HEK293 (cell line): ENCODE data around the gene HAND2.
A peak's percentile ranks its signal among the peaks of the same experiment; 100 is the strongest.

Experiments used
- CTCF ChIA-PET: fragments of 350-600 bp; formaldehyde crosslinking; extraction: SDS; loops from one replicate; lab custom pipeline; 2021; ENCODE audit warnings: antibody characterized with exemption; lab: Yijun Ruan, JAX
- POLR2A ChIA-PET: fragments of 300-600 bp; formaldehyde crosslinking; extraction: SDS; loops from one replicate; lab custom pipeline; 2020; ENCODE audit warnings: antibody characterized with exemption, inconsistent platforms; lab: Yijun Ruan, JAX
- H3K27ac ChIP-seq: fragments of 200-500 bp; sonication (Bioruptor generic); 2 replicates; pipeline ENCODE4 v1.5.1; 2014; ENCODE audit warnings: low read depth, low read length, control low read depth, inconsistent platforms; ENCODE audit errors: extremely low read depth
- H3K36me3 ChIP-seq, 2 experiments: fragments of 200-500 bp in 1 of 2; sonication (Bioruptor generic) in 1 of 2; 1 replicate in 1 of 2; 2 replicates in 1 of 2; pipeline ENCODE4 v1.5.1; 2014 to 2017; ENCODE audit warnings: inconsistent platforms in 2 of 2, low read length in 2 of 2; ENCODE audit not compliant: control insufficient read depth in 2 of 2, insufficient read depth in 1 of 2
- H3K4me1 ChIP-seq: fragments of 200-500 bp; sonication (Bioruptor generic); 2 replicates; pipeline ENCODE4 v1.5.1; 2014; ENCODE audit warnings: mild to moderate bottlenecking, low read length, inconsistent platforms; ENCODE audit not compliant: control insufficient read depth, insufficient read depth
- H3K4me3 ChIP-seq: 2 replicates; pipeline ENCODE4 v1.5.1; 2011; ENCODE audit warnings: low read depth, mild to moderate bottlenecking, control low read depth, low read length, moderate library complexity
- H3K9me3 ChIP-seq: fragments of 200-500 bp; sonication (Bioruptor generic); 2 replicates; pipeline ENCODE4 v1.5.1; 2014; ENCODE audit warnings: low read depth, low read length, inconsistent platforms; ENCODE audit not compliant: control insufficient read depth, insufficient read depth
- GLIS1 ChIP-seq: fragments of 450-650 bp; formaldehyde crosslinking; IDR thresholded peaks from 2 replicates; pipeline ENCODE4 v1.5.1; 2016; ENCODE audit warnings: missing biosample characterization, missing genetic modification characterization
- SCRT1 ChIP-seq: fragments of 450-650 bp; formaldehyde crosslinking; IDR thresholded peaks from 2 replicates; pipeline ENCODE4 v1.5.1; 2016; ENCODE audit warnings: missing biosample characterization, missing genetic modification characterization, borderline replicate concordance
- SCRT2 ChIP-seq: fragments of 450-650 bp; formaldehyde crosslinking; IDR thresholded peaks from 2 replicates; pipeline ENCODE4 v1.5.1; 2016; ENCODE audit warnings: missing biosample characterization, missing genetic modification characterization
- SP7 ChIP-seq: fragments of 450-650 bp; formaldehyde crosslinking; IDR thresholded peaks from 2 replicates; pipeline ENCODE4 v1.5.1; 2016; ENCODE audit warnings: missing biosample characterization, missing genetic modification characterization
- ZNF544 ChIP-seq: fragments of 450-650 bp; formaldehyde crosslinking; IDR thresholded peaks from 2 replicates; pipeline ENCODE4 v1.5.0; 2017; ENCODE audit warnings: missing biosample characterization, missing genetic modification characterization
- ZNF571 ChIP-seq: fragments of 450-650 bp; formaldehyde crosslinking; IDR thresholded peaks from 2 replicates; pipeline ENCODE4 v1.5.0; 2017; ENCODE audit warnings: missing biosample characterization, missing genetic modification characterization
- ZNF610 ChIP-seq: fragments of 450-650 bp; formaldehyde crosslinking; IDR thresholded peaks from 2 replicates; pipeline ENCODE4 v1.5.1; 2016; ENCODE audit warnings: missing biosample characterization, missing genetic modification characterization, borderline replicate concordance
- ZNF623 ChIP-seq: fragments of 450-650 bp; formaldehyde crosslinking; IDR thresholded peaks from 2 replicates; pipeline ENCODE4 v1.5.1; 2016; ENCODE audit warnings: missing biosample characterization, missing genetic modification characterization
- ZNF670 ChIP-seq: fragments of 450-650 bp; formaldehyde crosslinking; IDR thresholded peaks from 2 replicates; pipeline ENCODE4 v1.5.1; 2016; ENCODE audit warnings: missing biosample characterization, missing genetic modification characterization, low read depth
- ZNF707 ChIP-seq: fragments of 450-650 bp; formaldehyde crosslinking; IDR thresholded peaks from 2 replicates; pipeline ENCODE4 v1.5.1; 2016; ENCODE audit warnings: missing biosample characterization, missing genetic modification characterization
- ZSCAN23 ChIP-seq: fragments of 450-650 bp; formaldehyde crosslinking; IDR thresholded peaks from 2 replicates; pipeline ENCODE4 v1.5.1; 2016; ENCODE audit warnings: missing biosample characterization, missing genetic modification characterization
- TF ChIP-seq, protein P1 (sequence below): fragments of 450-650 bp; formaldehyde crosslinking; IDR thresholded peaks from 2 replicates; pipeline ENCODE4 v1.5.1; 2016; ENCODE audit warnings: missing biosample characterization, missing genetic modification characterization
- TF ChIP-seq, protein P2 (sequence below): fragments of 450-650 bp; formaldehyde crosslinking; IDR thresholded peaks from 2 replicates; pipeline ENCODE4 v1.5.1; 2016; ENCODE audit warnings: missing biosample characterization, missing genetic modification characterization, borderline replicate concordance
- TF ChIP-seq, protein P3 (sequence below): fragments of 450-650 bp; formaldehyde crosslinking; IDR thresholded peaks from 2 replicates; pipeline ENCODE4 v1.5.1; 2016; ENCODE audit warnings: missing biosample characterization, missing genetic modification characterization
- TF ChIP-seq, protein P4 (sequence below): fragments of 450-650 bp; formaldehyde crosslinking; IDR thresholded peaks from 2 replicates; pipeline ENCODE4 v1.5.1; 2016; ENCODE audit warnings: missing biosample characterization, missing genetic modification characterization

The HAND2 gene

DNA sequence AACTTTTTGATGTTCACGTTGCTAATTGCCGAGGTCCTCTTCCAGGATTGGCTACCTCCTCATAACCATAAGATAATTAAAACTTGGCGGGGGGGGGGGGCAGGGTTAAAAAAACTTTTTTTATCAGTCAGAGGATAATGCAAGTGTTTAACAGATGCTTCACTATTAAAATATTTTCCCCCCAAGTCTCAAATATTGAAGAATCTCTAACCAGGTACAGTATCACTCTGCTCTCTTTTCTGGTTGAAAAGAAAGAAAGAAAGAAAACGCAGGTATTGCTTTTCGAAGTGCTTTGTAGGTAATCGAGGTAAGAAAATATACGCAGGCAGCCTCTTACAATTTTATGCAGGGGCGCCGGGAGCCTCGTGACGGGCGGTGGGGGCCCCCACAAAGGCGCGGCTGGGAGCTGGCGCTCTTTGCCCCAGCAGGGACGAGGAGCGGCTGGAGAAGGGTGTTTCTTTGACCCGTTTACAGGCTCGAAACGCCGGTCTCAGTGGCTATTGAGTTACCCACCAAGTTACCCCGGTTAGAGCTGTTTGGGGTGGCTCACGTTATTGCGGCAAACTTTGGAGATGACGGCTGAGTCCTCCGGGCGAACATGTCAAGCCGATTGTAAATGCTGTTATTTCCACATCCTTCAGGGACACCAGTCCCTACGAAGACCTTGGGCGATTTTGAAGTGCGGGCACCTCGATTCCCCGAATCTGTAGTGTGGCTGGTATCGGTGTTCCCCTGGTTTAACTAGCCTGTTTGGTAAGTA, 477 bp upstream of the HAND2 start:
- H3K36me3 ChIP-seq, result peaks cover 0 to 11% of the 10 kb centered on the region in 2 experiments; a peak in 1 of 3 replicates
- POLR2A ChIA-PET, result interaction anchor here (0.6 to 1.3 kb wide), 8 partner anchors 10 to 1096 kb away, joined by 3 to 8 read pairs (median 6); partner anchors contain the start of gene HMGB2
- TF ChIP-seq, protein P1, sequence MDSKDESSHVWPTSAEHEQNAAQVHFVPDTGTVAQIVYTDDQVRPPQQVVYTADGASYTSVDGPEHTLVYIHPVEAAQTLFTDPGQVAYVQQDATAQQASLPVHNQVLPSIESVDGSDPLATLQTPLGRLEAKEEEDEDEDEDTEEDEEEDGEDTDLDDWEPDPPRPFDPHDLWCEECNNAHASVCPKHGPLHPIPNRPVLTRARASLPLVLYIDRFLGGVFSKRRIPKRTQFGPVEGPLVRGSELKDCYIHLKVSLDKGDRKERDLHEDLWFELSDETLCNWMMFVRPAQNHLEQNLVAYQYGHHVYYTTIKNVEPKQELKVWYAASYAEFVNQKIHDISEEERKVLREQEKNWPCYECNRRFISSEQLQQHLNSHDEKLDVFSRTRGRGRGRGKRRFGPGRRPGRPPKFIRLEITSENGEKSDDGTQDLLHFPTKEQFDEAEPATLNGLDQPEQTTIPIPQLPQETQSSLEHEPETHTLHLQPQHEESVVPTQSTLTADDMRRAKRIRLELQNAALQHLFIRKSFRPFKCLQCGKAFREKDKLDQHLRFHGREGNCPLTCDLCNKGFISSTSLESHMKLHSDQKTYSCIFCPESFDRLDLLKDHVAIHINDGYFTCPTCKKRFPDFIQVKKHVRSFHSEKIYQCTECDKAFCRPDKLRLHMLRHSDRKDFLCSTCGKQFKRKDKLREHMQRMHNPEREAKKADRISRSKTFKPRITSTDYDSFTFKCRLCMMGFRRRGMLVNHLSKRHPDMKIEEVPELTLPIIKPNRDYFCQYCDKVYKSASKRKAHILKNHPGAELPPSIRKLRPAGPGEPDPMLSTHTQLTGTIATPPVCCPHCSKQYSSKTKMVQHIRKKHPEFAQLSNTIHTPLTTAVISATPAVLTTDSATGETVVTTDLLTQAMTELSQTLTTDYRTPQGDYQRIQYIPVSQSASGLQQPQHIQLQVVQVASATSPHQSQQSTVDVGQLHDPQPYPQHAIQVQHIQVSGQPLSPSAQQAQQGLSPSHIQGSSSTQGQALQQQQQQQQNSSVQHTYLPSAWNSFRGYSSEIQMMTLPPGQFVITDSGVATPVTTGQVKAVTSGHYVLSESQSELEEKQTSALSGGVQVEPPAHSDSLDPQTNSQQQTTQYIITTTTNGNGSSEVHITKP, result no peak
- 0 out of 2 replicates have a peak, but pooled peaks have one; percentile 8 for TF ChIP-seq GLIS1 (tag by site-specific recombination)
- TF ChIP-seq, all 188 proteins: peak for 1
- Histone ChIP-seq H3K9me3 (no peaks in the 10 kb centered on the region), H3K4me3 (peak overlapping the region; percentile 47), H3K4me1 (peaks cover 3% of the 10 kb centered on the region; the same call in 1 of the 2 replicates), H3K27ac (no peak overlapping the region; the same call in 1 of the 2 replicates)
- CTCF ChIA-PET, result interaction anchor here (0.7 to 1.8 kb wide), 3 partner anchors 36 to 297 kb away, joined by 3 to 7 read pairs (median 3); no protein-coding TSS in a partner anchor

DNA sequence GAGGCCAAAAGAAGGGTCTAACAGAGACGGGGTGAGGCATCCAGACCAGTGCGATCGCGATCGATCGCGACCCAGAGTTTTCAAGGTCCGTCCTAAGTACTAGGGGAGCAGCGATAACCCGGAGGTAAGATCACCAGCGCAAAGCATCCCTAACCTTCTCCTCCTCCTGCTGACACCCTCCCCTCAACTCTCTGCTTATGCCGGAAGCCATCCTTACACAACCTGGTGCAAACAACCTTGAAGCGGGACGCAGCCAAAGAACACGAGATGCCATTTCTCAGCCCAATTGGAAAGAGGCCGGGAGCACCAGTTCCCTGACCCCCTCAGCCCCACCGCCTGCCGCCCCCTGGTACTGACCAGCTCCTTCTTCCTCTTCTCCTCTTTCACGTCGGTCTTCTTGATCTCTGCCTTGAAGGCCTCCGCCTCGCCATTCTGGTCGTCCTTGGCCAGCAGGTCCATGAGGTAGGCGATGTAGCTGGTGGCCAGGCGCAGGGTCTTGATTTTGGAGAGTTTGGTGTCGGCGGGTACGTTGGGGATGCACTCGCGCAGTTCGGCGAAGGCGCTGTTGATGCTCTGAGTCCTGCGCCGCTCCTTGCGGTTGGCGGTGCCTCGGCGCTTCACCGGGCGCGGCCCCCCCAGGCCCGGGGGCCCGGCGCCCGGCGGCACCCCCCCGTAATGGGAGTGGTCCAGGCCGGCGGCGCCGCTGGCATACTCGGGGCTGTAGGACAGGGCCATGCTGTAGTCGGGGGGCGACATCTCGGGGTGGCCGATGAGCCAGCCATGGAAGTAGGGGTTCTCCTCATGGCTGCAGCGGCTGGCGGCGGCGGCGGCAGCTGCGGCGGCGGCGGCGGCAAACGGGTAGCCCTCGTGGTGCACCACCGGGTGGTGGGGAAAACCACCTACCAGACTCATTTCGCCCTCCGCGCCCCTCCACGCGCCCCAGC, 1.4 kb downstream of the HAND2 start:
- ChIA-PET POLR2A (no interaction called here), CTCF (no interaction called here)
- H3K27ac ChIP-seq, result no peak overlapping the region; the same call in 1 of the 2 replicates
- H3K4me3 ChIP-seq, result peak overlapping the region; percentile 9; the same call in 1 of the 2 replicates
- H3K9me3 ChIP-seq, result no peaks in the 10 kb centered on the region
- peaks cover 3% of the 10 kb centered on the region; the same call in 1 of the 2 replicates for H3K4me1 ChIP-seq
- H3K36me3 ChIP-seq, result peaks cover 0 to 14% of the 10 kb centered on the region in 2 experiments; a peak in 1 of 3 replicates
- TF ChIP-seq, protein P2, sequence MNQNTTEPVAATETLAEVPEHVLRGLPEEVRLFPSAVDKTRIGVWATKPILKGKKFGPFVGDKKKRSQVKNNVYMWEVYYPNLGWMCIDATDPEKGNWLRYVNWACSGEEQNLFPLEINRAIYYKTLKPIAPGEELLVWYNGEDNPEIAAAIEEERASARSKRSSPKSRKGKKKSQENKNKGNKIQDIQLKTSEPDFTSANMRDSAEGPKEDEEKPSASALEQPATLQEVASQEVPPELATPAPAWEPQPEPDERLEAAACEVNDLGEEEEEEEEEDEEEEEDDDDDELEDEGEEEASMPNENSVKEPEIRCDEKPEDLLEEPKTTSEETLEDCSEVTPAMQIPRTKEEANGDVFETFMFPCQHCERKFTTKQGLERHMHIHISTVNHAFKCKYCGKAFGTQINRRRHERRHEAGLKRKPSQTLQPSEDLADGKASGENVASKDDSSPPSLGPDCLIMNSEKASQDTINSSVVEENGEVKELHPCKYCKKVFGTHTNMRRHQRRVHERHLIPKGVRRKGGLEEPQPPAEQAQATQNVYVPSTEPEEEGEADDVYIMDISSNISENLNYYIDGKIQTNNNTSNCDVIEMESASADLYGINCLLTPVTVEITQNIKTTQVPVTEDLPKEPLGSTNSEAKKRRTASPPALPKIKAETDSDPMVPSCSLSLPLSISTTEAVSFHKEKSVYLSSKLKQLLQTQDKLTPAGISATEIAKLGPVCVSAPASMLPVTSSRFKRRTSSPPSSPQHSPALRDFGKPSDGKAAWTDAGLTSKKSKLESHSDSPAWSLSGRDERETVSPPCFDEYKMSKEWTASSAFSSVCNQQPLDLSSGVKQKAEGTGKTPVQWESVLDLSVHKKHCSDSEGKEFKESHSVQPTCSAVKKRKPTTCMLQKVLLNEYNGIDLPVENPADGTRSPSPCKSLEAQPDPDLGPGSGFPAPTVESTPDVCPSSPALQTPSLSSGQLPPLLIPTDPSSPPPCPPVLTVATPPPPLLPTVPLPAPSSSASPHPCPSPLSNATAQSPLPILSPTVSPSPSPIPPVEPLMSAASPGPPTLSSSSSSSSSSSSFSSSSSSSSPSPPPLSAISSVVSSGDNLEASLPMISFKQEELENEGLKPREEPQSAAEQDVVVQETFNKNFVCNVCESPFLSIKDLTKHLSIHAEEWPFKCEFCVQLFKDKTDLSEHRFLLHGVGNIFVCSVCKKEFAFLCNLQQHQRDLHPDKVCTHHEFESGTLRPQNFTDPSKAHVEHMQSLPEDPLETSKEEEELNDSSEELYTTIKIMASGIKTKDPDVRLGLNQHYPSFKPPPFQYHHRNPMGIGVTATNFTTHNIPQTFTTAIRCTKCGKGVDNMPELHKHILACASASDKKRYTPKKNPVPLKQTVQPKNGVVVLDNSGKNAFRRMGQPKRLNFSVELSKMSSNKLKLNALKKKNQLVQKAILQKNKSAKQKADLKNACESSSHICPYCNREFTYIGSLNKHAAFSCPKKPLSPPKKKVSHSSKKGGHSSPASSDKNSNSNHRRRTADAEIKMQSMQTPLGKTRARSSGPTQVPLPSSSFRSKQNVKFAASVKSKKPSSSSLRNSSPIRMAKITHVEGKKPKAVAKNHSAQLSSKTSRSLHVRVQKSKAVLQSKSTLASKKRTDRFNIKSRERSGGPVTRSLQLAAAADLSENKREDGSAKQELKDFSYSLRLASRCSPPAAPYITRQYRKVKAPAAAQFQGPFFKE (tag by site-specific recombination), result no peak
- TF ChIP-seq ZNF707 (no peak), ZNF610 (tag by site-specific recombination) (no peak), SCRT2 (tag by site-specific recombination) (no peak), GLIS1 (tag by site-specific recombination) (no peak), ZNF623 (tag by site-specific recombination) (no peak), SP7 (tag by site-specific recombination) (no peak), ZNF544 (tag by site-specific recombination) (no peak), ZSCAN23 (tag by site-specific recombination) (no peak), ZNF670 (tag by site-specific recombination) (no peak), ZNF571 (tag by site-specific recombination) (no peak), SCRT1 (no peak)
- TF ChIP-seq, protein P3, sequence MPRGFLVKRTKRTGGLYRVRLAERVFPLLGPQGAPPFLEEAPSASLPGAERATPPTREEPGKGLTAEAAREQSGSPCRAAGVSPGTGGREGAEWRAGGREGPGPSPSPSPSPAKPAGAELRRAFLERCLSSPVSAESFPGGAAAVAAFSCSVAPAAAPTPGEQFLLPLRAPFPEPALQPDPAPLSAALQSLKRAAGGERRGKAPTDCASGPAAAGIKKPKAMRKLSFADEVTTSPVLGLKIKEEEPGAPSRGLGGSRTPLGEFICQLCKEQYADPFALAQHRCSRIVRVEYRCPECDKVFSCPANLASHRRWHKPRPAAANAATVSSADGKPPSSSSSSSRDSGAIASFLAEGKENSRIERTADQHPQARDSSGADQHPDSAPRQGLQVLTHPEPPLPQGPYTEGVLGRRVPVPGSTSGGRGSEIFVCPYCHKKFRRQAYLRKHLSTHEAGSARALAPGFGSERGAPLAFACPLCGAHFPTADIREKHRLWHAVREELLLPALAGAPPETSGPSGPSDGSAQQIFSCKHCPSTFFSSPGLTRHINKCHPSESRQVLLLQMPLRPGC (tag by site-specific recombination), result no peak
- TF ChIP-seq, protein P4, sequence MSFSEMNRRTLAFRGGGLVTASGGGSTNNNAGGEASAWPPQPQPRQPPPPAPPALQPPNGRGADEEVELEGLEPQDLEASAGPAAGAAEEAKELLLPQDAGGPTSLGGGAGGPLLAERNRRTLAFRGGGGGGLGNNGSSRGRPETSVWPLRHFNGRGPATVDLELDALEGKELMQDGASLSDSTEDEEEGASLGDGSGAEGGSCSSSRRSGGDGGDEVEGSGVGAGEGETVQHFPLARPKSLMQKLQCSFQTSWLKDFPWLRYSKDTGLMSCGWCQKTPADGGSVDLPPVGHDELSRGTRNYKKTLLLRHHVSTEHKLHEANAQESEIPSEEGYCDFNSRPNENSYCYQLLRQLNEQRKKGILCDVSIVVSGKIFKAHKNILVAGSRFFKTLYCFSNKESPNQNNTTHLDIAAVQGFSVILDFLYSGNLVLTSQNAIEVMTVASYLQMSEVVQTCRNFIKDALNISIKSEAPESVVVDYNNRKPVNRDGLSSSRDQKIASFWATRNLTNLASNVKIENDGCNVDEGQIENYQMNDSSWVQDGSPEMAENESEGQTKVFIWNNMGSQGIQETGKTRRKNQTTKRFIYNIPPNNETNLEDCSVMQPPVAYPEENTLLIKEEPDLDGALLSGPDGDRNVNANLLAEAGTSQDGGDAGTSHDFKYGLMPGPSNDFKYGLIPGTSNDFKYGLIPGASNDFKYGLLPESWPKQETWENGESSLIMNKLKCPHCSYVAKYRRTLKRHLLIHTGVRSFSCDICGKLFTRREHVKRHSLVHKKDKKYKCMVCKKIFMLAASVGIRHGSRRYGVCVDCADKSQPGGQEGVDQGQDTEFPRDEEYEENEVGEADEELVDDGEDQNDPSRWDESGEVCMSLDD (tag by site-specific recombination), result no peak
